ENCODE results near the gene ADAMTS9.

ADAMTS9 gene

GRCh38 chr3:64667138-64667537 is 20.7 kb downstream of the ADAMTS9 start:
- Histone ChIP-seq H3K27me3 (ENCODE audit: insufficient read depth, poor library complexity, severe bottlenecking) (no peaks in the 10 kb centered on the region), H3K27ac (replicated peaks) (no peak overlapping the region), H3K4me3 (replicated peaks; ENCODE audit: insufficient read depth, low read length) (no peak overlapping the region)
- TF ChIP-seq POLR2AphosphoS5 (IDR thresholded peaks at IDR 0.05; ENCODE audit: low read depth) (no peak), SPI1 (IDR thresholded peaks at IDR 0.05; ENCODE audit: borderline replicate concordance, low read depth) (no peak), REST (IDR thresholded peaks at IDR 0.05; ENCODE audit: insufficient replicate concordance, low read depth) (no peak), GABPA (IDR thresholded peaks at IDR 0.05; ENCODE audit: low read depth) (no peak)
- TF ChIP-seq, protein P1, sequence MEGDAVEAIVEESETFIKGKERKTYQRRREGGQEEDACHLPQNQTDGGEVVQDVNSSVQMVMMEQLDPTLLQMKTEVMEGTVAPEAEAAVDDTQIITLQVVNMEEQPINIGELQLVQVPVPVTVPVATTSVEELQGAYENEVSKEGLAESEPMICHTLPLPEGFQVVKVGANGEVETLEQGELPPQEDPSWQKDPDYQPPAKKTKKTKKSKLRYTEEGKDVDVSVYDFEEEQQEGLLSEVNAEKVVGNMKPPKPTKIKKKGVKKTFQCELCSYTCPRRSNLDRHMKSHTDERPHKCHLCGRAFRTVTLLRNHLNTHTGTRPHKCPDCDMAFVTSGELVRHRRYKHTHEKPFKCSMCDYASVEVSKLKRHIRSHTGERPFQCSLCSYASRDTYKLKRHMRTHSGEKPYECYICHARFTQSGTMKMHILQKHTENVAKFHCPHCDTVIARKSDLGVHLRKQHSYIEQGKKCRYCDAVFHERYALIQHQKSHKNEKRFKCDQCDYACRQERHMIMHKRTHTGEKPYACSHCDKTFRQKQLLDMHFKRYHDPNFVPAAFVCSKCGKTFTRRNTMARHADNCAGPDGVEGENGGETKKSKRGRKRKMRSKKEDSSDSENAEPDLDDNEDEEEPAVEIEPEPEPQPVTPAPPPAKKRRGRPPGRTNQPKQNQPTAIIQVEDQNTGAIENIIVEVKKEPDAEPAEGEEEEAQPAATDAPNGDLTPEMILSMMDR (IDR thresholded peaks at IDR 0.05; ENCODE audit: insufficient read depth, low read length): no peak
- DNase-seq (ENCODE audit: low read depth in 1 of 2, low spot score in 1 of 2): no peak

- DNase-seq (ENCODE audit: low read depth in 1 of 2, low spot score in 1 of 2): no peak
- Histone ChIP-seq H3K27ac (replicated peaks) (no peak overlapping the region), H3K4me3 (replicated peaks; ENCODE audit: insufficient read depth, low read length) (no peak overlapping the region), H3K27me3 (ENCODE audit: insufficient read depth, poor library complexity, severe bottlenecking) (no peaks in the 10 kb centered on the region)
- TF ChIP-seq, protein P1 (IDR thresholded peaks at IDR 0.05; ENCODE audit: insufficient read depth, low read length): no peak
Measured at GRCh38 chr3:64666171-64666588, 21.6 kb downstream of the ADAMTS9 start.

DNA sequence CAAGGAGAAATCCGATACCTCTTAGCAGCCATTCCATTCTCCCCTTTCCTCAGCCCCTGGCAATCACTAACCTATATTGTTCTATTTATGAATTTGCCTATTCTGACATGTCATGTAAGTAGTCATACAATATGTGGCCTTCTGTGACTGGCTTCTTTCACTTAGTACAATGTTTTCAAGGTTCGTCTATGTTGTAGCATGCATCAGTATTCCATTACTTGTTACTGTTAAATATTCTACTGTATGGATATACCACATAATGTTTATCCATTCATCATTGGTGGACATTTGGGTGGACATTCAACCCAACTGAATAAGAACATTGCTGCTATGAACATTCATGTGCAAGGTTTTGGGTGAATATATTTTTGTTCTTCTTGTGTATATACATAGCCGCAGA is 23.4 kb downstream of the ADAMTS9 start:
- Histone ChIP-seq H3K4me3 (replicated peaks; ENCODE audit: insufficient read depth, low read length) (no peak overlapping the region), H3K27ac (replicated peaks) (no peak overlapping the region), H3K27me3 (ENCODE audit: insufficient read depth, poor library complexity, severe bottlenecking) (no peaks in the 10 kb centered on the region)
- DNase-seq (ENCODE audit: low read depth in 1 of 2, low spot score in 1 of 2): no peak
- TF ChIP-seq SPI1 (IDR thresholded peaks at IDR 0.05; ENCODE audit: borderline replicate concordance, low read depth): no peak
- no peak for TF ChIP-seq REST (IDR thresholded peaks at IDR 0.05; ENCODE audit: insufficient replicate concordance, low read depth)
- no peak for TF ChIP-seq POLR2AphosphoS5 (IDR thresholded peaks at IDR 0.05; ENCODE audit: low read depth)
- TF ChIP-seq GABPA (IDR thresholded peaks at IDR 0.05; ENCODE audit: low read depth): no peak
- TF ChIP-seq, protein P1 (IDR thresholded peaks at IDR 0.05; ENCODE audit: insufficient read depth, low read length): no peak

DNA sequence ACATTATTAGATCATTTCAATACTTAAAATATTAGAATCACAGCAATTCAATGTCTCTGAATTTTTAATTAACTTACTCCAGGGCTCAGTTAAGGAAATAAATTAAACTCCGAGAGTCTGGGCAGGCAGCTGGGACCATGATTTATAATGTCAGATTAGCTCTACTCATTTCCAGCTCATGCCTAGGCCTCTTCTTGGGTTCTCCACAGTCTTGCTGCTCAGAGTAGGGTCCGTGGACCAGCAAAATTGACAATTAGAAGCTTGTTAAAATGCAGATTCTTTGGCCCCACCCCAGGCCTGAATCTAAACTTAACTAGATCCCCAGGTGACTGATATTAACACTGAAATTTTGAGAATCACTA is 28.2 kb downstream of the ADAMTS9 start:
- TF ChIP-seq REST (IDR thresholded peaks at IDR 0.05; ENCODE audit: insufficient replicate concordance, low read depth): no peak
- TF ChIP-seq GABPA (IDR thresholded peaks at IDR 0.05; ENCODE audit: low read depth): no peak
- no peaks in the 10 kb centered on the region for H3K27me3 ChIP-seq (ENCODE audit: insufficient read depth, poor library complexity, severe bottlenecking)
- no peak overlapping the region for H3K4me3 ChIP-seq (replicated peaks; ENCODE audit: insufficient read depth, low read length)
- no peak for DNase-seq (ENCODE audit: low read depth in 1 of 2, low spot score in 1 of 2)
- H3K27ac ChIP-seq (replicated peaks): no peak overlapping the region
